D721Med (cell line): ENCODE data around the gene GFPT2.

Experiments
- DNase-seq: peaks from one replicate; pipeline ENCODE4 v3.0.0; 2011; ENCODE audit warnings: low spot score; ENCODE audit not compliant: insufficient read length
- FAIRE-seq: peaks from 2 replicates; lab custom pipeline; 2011; peaks lifted over from hg19 to GRCh38; lab: Jason Lieb, UNC
- CTCF ChIP-seq: IDR thresholded peaks from 2 replicates; pipeline ENCODE4 v1.5.1; 2012; ENCODE audit warnings: mild to moderate bottlenecking, control low read depth; ENCODE audit not compliant: insufficient read depth; ENCODE audit errors: missing control alignments

GFPT2 gene

GRCh38 chr5:180297587-180298282 lies 55.4 kb downstream of the GFPT2 start:
- FAIRE-seq (no peak), DNase-seq (no peak)
- TF ChIP-seq CTCF, result no peak

DNA sequence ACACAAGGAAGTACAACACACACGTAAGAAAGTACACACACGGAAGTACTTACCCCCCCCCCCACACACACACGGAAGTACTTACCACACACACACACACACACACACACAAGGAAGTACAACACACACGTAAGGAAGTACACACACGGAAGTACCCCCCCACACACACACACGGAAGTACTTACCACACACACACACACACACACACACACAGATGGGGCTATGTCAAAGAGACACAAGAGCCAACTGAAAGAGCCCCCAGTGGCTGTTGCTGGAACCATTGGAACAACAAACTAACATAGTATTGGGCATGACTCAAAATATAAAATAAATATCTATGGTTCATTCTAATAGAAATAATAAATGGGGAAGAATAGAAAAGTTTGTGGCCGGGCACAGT lies 56.4 kb downstream of the GFPT2 start:
- FAIRE-seq (no peak), DNase-seq (no peak)
- TF ChIP-seq CTCF, result no peak

DNA sequence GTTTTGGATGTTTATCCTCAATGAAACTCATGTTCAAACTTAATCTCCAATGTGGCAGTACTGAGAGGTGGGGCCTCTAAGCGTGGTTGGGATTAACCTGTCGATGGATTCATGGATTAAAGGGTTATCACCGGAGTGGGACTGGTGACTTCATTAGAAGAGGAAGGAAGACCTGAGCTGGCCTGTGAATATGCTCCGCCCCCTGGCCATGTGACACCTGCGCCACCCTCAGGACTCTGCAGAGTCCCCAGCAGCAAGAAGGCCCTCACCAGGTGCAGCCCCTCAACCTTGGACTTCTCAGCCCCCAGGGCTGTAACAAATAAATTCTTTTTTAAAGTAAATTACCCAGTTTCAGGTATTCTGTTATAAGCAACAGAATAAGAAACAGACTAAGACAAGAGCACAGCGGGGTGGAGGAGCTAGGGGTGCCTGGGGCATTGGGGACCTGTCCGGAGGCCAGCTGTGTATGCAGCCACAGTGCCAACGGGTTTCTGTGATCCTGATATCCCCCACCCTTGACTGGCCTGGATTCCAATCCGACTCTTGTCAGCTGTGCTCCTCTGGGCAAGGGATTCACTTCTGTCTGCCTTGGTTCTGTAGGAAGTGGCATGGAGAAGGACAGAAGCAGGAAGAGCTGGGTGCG lies 58.1 kb downstream of the GFPT2 start:
- no peak for TF ChIP-seq CTCF
- DNase-seq, result no peak
- FAIRE-seq, result no peak

- DNase-seq, result no peak
- TF ChIP-seq CTCF, result no peak
- FAIRE-seq, result no peak
These were observed 58.7 kb downstream of the GFPT2 start for GRCh38 chr5:180294411-180294810.

DNA sequence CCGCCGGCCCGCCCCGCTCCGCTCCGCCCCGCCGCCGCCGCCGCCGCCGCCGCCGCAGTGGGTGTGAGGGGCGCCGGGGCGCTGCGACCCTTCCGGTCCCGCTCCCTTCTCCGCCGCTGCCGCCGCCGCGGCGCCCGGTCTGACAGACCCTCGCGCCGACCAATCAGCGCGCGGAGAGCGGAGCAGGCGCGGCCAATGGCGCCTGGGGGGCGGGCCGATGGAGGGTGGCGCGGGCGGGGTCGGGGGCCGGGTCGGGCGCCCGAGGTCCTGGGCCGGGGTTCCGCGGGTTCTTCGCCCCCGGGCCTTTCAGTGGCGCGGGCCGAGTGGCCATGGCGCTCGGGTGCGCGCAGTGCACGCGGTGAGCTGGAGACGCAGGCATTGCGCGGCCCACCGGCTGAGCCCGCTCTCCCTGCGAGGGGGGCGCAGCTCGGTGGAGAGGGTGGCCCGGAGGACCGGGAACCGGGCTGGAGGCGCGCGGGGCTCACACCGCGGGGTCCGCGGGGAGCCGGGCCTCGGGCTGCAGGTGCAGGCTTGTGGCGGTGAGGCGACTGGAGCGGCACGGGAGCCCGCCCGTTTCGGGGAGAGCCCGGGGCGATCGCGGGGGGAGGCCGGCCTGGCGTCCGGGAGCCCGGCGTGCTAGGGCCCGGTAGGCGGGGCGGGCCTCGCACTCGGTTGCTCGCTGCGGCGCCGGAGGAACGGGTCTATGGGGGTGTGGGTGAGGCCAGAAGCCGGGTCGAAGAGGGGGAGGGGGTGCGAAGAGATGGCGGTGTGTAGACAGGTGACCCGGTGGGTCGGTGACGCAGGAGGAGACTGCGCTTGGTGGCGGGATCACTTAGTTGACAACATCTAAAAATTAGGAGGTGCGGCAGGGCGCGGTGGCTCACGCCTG lies 60.9 kb downstream of the GFPT2 start, which contains the start of gene MAPK9:
MAPK9 (minus strand) TSS at position 141 of the 889 bp plus-strand sequence. CDS start 11,522 bp downstream, outside the sequence.
- FAIRE-seq (no peak), DNase-seq (peak; percentile 70)
- no peak for TF ChIP-seq CTCF

GRCh38 chr5:180291234-180291940 lies 61.7 kb downstream of the GFPT2 start:
- FAIRE-seq, result no peak
- no peak for DNase-seq
- no peak for TF ChIP-seq CTCF
